HG02973 (cell line): ENCODE measurements around the gene PRKN.
"Not testable (repeated sequence)": the region's sequence is repeated elsewhere in the genome, so short reads cannot be mapped to it uniquely, and the experiment has no call there.

Source experiments
- ATAC-seq: cut with Tn5 transposase; IDR thresholded peaks from one replicate; pipeline ENCODE4 v1.9.1; 2021; ENCODE audit warnings: moderate library complexity; ENCODE audit not compliant: unreplicated experiment

Gene PRKN

GRCh38 chr6:161354276-161354840 is 1373.2 kb downstream of the PRKN start:
- no peak for ATAC-seq

GRCh38 chr6:161353208-161353613 is 1374.4 kb downstream of the PRKN start:
- ATAC-seq: no peak

GRCh38 chr6:161351858-161352257 is 1375.7 kb downstream of the PRKN start:
- no peak for ATAC-seq

DNA sequence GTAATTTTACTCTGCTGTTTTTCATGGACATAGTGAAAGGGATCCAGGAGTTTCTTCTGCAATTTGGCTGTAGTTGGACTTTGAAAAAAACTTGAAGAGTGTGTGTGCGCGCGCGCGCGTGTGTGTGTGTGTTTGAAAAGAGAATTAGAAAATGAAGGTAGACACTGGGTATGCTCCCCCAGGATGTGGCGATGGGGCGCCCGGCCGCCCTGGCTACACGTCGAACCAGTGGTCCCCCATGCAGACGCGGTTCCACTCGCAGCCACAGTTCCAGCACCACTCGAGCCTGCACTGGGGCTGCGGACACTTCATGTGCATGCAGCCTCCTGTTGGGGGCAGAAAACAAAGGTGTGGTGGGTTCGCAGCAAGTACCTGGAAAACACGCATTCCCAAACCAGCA is 1377.7 kb downstream of the PRKN start:
- ATAC-seq: no peak

- no peak for ATAC-seq
These were observed 1379.0 kb downstream of the PRKN start for GRCh38 chr6:161348628-161348994.

DNA sequence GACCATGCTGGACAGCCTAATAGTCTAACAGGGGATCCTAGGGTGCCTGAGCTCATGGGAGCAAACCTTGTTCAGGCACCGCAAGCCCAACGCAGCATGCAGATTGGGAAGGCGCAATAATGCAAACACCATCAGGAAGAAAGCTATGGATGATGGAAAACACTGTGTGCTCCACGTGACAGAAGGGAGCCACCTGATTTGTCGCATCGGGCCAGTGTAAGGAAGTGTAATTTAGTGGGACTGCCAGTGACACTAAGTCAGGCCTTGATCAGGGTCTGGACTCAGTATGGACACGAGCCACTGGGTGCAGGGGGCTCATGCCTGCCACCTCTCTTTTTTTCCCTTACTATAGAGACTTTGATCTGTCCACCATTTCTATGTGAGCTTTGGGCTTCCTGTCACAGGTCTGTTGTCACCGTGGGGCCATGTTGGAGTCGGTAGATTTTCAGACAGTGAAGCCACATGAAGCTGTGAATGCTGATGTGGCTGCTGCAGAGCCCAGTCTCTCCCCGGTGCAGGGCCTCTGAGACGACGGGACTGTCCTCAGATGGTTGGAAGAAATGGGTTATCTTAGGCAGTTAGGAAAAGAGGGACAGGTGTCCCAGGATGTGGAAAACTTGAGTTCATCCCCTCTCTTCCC is 1379.5 kb downstream of the PRKN start:
- ATAC-seq: no peak

GRCh38 chr6:161347125-161347524 is 1380.4 kb downstream of the PRKN start:
- no peak for ATAC-seq

DNA sequence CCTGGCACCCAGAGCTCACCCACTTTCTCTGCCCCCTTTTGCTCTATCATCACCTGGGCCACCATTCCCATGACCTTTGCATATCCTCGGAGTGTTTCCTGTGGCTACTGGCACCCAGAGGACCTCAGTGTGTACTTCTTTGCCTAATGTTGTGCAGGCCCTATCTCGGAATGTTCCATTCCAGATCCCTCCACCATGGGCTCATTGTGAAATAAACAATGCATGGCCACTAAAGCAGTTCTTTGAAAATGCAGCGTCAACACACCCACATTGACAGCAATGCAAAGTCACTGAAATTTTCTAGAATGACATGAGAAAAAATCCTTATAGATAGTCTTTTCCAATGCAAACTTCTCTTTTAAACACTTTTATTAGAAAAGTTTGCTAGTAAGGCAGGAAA is 1380.8 kb downstream of the PRKN start:
- ATAC-seq: no peak

GRCh38 chr6:161344626-161345025 is 1382.9 kb downstream of the PRKN start:
- ATAC-seq: no peak

DNA sequence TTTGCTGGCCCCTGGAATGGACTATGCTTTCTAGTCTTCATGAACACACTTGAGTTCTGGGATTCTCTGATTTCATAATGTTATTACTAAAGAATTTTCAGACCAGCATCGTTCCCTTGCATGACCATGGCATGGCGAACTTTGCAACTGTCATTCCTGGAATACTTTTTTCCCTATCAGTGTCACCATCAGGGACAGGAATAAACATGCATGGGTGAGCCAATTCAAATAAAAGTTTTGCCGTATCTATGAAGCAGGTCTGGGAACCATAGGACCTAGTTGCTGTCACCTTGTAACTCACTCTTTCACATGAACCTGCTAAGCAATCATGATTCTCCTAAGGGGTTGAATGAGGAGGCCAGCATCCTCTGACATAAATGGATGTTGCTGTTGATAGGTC is 1385.5 kb downstream of the PRKN start:
- no peak for ATAC-seq

DNA sequence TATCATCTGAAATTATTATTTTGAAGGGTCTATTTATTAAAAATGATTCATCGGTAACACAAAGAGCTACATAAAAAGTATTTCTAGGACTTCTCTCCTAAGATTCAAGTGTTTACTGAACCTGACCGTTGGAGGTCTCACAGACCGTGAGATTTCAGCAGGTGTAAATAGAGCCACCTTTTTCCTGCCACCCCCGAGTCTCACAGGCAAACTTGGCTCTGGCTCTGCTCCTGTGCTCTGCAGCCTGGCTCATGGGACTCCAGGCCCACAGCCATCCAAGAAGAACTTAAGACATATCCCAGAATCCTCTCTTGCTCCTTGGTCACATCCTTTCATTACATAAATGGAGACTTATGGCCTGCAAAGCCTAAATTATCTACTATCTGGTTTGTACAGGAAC is 1385.9 kb downstream of the PRKN start:
- ATAC-seq: no peak

DNA sequence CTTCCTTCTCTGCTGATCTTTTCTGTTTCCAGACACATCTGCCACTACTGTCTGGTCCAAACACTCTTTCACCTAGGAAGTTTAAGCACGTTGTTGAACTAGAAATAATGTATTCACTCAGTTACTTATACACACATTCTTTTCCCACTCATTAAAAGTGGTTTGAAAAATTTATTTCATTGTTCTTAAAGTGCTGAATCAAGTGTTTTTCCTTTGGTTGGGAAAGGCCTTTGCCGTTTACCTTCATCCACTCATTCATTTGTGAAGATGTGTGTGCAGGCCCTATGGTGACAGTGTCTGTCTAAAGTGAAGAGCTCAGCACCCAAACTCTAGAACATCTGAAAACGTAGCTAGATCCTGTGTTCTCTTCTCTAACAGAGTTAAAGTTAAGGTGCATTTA is 1389.6 kb downstream of the PRKN start:
- ATAC-seq: no peak

DNA sequence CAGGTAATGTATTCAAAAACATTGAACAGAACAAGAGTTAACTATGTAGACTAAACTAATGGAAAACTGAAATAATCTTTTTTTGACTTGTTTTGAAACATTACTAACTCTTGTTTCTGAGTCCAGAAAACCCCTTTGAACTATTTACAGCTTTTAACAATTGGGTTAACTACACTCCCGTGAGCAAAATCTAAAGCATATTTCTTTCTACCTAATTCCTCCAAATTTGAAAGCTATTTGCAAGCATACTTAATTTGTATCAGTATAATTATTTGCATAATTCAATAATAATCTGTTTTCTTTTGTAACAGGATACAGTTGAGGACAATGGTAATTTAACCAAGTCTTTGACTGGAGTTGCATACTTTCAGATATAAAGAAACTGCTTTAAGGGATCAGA is 1391.1 kb downstream of the PRKN start:
- ATAC-seq: no peak

GRCh38 chr6:161333410-161333809 is 1394.2 kb downstream of the PRKN start:
- ATAC-seq: no peak

DNA sequence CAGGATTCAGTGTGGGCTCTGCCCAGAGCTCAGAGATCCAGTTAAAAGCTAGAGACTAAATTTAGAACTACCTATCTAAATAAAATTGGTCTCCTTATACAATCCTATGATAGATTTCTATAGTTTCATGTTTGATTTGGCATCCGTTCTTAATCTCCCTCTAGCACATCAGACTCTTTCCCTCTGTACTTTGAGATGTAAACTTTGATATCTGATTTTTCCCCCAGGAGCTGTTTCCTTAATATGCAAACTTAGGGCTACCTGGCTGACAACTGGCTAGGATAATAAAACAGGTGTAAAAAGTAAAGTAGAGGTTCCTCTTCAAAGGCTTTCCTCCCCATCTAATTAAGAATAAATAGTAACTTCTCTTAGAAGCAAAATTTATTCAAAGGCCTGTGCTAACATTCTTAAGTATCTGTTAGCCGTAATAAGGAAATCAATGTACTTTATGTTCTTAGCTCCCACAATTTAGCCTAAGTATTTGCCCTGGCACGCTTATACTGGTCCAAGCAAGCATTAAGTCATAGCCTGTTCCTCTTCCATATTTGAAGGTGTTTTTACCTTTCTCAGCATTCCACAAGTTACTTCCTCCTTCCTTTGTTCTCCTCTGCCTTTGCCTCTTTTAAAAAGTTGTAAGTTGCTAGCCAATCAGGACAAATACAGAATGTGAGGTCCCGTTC is 1396.0 kb downstream of the PRKN start:
- not testable (repeated sequence) for ATAC-seq

DNA sequence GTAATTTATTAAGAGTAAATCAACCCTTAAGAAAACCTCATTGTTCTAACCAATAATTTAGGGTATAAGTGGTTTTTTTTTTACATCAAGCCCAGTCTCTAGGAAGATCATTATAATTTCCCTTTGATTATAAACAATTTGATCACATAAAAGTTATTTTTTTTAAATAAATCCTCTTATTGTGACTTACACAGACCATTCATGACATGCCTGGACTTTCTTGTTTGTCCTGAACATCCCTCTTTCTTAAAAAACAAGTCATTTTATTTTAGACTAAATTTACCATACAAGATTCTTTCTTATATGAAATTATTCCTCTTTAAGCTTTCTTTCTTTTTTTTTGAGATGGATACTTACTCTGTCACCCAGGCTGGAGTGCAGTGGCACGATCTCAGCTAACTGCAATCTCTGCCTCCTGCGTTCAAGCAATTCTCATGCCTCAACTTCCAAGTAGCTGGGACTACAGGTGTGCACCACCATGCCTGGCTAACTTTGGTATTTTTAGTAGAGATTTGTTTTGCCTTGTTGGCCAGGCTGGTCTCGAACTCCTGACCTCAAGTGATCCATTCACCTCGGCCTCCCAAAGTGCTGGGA is 1400.1 kb downstream of the PRKN start:
- no peak for ATAC-seq

GRCh38 chr6:161319231-161319630 is 1408.3 kb downstream of the PRKN start:
- ATAC-seq: no peak

DNA sequence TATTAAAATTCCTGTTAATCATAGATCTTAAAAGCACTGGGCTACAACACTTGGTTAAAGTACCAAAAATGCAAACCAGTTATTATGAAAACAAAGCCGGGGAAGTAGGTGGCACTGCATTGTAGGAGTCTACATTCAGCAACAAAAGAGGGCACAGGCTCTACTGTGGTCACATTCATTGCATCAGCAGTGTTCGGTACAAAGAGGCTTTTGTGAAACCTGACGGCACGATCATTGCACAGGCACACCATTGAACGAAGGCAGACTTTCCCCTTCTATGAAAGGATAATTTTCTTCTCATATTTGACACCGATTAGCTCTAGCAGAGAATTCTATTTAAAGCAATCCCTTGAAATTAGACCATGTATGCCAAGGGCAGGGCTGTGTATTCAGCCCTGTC is 1409.1 kb downstream of the PRKN start:
- ATAC-seq: no peak

DNA sequence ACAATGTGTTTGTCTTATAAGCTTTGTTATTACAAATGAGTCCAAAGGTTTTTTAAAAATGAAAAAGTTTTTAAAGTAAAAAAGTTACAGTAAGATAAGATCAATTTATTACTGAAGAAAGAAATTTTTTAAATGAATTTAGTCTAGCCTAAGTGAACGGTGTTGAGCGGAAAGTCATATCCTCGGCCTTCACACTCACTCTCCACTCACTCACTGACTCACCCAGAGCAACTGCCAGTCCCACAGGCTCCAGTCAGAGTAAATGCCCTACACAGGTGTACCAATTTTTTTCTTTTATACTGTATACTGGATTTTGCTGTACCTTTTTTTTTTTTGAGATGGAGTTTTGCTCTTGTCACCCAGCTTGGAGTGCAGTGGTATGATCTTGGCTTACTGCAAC is 1411.0 kb downstream of the PRKN start:
- no peak for ATAC-seq

- ATAC-seq: not testable (repeated sequence)
These were observed 1412.2 kb downstream of the PRKN start for GRCh38 chr6:161315246-161315917.

DNA sequence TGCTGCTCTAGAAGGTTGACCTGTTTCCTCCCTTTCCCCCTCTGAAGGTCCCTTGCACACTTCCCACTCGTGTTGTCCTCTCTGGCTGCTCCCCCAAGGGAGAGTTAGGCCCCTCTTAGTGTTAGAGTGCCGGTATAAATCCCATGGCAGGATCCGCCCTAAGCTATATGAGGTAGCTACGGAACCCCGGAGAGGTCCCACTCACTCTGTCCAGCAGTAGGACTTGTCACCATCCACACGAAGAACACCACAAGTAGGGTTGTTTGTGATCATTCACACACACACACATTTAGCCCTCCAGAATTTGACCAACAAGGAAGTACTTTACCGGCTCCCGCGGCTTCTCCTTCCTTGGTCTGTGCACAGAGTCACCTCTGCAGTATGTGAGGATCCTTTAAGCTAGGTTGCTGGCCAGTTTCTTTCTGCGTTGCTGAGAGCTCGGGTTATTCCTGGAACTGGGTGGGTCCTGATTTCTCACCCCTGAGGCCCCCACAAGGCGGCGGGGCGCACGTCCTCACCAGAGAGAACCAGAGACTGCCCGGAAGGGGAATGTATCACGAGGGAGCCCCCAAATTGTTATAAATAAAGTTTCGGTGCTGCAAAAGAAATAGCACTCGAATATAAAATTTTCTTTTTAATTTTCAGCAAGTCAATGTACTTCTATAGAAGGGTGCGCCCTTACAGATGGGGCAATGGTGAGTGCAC is 1412.9 kb downstream of the PRKN start:
- not testable (repeated sequence) for ATAC-seq
